Measurements from ENCODE around the gene ZNF766.
"Not testable (repeated sequence)": the region's sequence is repeated elsewhere in the genome, so short reads cannot be mapped to it uniquely, and the experiment has no call there.

Gene ZNF766

GRCh38 chr19:52269338-52270261 lies at the start of gene ZNF766:
TSS of gene ZNF766 (plus strand) at chr19:52269587. CDS start at chr19:52269614, 27 bp downstream.
- DNase-seq (ENCODE audit: low spot score) = peak; percentile 99

- no peak for DNase-seq (ENCODE audit: low spot score)
Measured at GRCh38 chr19:52219611-52220010, 49.8 kb upstream of the ZNF766 start.

DNA sequence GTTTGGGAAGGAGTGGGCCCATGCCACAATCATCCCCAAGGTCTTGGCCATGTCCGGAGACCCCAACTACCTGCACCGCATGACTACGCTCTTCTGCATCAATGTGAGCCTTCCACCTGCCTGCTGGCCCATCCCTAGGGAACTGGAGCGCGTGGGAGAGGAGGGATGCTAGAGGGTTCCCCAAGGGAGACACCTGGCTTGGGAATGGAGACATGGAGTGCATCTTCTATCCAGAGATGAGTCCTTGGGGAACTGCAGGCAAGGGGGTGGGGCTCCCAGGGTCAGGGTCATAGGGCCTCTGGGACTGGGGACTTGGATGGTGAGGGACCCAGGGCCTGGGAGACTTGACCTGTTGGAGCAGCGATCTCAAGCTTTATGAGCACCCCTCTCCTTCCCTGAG lies 48.4 kb upstream of the ZNF766 start:
- no peak for DNase-seq (ENCODE audit: low spot score)

DNA sequence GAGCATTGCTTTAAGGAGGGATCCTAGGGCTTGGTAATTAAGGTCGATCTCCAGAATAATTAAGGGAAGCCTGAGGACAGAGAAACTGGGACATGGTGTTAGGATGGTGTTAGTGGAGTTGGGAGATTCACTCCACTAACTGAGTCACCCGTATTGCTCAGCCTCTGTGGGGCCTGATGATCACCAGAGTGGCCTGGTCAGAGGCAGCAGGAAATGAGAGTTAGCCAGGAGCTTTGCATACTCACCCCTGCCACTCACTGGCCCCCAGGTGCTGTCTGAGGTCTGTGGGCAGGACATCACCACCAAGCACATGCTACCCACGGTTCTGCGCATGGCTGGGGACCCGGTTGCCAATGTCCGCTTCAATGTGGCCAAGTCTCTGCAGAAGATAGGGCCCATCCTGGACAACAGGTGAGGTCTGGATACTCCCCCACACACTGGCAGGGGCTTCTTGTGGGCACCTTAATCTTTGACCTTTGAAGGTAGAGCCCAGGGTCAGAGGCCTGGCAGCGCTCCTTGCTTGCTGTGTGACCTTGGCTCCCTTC lies 47.5 kb upstream of the ZNF766 start:
- DNase-seq (ENCODE audit: low spot score) = no peak

GRCh38 chr19:52224211-52224610 lies 45.2 kb upstream of the ZNF766 start:
- no peak for DNase-seq (ENCODE audit: low spot score)

- DNase-seq (ENCODE audit: low spot score) = no peak
Measured at GRCh38 chr19:52226652-52227051, 42.7 kb upstream of the ZNF766 start.

DNA sequence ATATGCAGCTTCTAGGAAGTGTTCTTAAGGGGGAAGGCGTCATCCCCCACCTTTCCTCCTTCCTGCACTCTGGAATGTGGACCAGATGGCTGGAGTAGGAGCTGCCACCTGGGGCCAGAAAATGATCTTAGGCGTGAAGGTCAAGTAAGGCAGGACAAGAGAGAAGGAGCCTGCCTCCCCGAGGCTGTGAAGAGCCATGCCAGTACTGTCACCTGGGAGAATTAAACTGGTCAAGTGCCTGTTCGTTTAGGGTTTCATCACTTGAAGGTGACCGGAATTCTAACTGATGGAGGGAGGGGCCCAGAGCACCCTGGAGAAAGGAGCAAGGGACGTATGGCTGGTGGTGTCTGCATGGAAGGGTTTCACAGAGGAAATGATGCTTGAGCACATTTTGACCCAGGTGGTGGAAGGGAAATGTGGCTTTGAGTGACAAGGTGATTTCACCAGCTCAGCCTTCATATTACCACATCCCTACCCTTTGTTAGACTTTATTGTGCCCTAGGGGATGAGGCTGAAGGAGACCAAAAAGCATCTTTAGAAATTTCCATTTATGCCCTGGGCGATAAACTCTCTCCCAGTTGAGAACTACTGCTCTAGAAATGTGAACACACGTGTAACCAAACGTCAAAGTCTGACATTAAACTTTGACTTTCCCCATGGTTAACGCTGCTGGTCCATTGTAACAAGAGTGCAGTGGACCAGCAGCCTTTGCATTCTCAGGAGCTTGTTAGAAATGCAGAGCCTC lies 42.0 kb upstream of the ZNF766 start:
- no peak for DNase-seq (ENCODE audit: low spot score)

DNA sequence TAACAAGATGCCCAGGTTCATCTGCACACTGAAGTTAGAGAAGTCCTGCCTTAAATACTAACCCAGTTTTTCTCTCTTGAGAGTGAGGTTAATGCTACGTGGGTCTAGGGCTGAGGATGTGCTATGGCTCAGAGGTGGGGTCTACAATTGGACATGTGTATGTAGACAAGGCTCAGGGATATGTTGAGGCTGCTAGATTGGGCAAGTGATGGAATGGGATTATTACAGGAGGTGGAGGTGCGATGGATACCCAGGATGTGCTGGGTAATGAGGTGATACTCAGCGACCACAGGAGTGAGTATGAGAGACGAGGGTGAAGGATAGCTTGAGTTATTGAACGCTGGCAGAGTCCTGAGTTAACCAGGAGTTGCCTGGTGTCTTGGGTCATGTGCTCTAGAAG lies 41.4 kb upstream of the ZNF766 start:
- DNase-seq (ENCODE audit: low spot score) = no peak

DNA sequence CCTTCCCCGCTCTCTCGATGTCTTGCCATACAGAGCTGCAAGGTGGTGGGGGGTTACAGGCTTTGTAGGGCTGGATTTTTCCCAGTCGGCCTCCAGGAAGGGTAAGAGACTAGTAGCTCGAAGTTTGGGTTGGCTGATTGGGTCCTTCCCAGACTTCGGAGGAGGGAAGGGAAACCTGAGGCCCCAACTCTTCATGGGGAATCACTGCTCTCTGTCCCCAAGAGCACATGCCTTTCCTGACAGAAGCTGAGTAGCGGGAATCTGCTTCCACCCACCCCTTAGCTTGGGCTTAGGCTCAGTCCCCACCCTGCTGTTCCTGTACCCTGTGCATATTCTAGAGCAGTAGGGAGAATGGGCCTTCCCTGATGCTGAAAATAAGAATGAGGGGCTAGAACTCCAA lies 39.9 kb upstream of the ZNF766 start:
- DNase-seq (ENCODE audit: low spot score) = no peak

DNA sequence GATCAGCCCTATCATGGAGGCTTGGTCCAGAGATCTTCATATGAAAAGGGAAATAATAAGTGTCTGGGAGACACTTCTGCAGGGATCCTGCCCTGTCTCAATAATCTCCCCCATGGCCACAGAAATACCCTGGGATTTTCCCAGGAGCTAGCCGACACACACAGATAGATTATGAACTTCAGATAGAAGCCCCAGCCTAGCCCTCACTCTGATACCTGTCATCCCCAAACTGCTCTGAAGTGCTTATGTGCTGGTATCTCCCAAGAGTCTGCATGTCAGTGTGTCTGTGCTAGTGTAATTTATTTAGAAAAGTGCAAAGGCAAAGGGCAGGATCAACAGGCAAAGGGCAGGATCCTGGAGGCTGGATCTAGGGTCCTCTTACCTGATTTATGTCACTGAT lies 38.7 kb upstream of the ZNF766 start:
- no peak for DNase-seq (ENCODE audit: low spot score)

DNA sequence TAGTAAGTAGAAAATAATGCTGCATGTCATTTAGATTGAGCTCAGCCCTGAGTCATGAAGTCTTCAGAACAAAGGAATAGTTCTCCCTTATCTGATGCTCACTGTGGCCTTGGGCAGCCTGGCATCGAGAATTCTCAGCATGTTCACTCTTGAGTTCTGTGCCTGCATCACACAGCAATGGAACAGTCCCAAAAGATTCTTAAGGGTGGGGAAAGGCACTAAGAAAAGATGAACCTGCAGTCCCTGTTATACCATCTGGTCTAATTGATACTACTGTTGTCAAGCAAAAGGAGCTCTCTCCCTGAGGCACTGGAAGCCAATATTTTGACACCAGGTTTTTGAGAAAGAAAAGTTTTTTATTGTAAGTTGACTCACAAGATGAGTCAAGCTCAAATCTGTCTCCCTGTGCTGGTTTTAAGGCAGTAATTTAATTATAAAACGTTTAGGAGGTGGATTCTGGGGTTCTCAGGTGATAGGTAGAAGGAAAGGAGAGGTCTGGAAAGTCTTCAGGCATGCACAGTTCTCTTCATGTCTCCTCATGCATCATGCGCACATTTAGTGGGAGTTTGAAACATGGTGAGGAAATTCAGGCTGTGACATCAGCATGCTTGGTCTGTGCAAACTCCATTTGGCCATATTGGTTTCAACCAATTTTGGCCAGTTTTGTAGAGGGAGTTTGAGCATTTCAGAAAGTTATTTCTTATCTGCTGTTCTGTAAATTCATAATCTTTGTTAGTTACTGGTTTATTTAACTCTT lies 38.1 kb upstream of the ZNF766 start:
- no peak for DNase-seq (ENCODE audit: low spot score)

DNA sequence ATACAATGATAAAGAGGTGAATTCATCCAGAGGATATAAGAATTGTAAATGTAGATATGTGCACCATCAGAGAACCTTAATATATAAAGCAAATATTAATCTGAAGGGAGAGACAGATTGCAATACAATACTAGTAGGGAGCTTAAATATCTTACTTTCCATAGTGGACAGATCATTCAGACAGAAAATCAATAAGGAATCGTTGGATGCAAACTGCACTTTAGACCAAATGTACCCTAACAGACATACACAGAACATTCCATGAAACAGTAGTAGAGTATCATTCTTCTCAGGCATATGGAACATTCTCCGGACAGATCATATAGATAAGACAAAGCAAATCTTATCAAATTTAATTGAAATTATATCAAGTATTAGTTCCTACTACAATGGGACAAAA lies 35.0 kb upstream of the ZNF766 start:
- DNase-seq (ENCODE audit: low spot score) = no peak

GRCh38 chr19:52237197-52237596 lies 32.2 kb upstream of the ZNF766 start:
- no peak for DNase-seq (ENCODE audit: low spot score)

DNA sequence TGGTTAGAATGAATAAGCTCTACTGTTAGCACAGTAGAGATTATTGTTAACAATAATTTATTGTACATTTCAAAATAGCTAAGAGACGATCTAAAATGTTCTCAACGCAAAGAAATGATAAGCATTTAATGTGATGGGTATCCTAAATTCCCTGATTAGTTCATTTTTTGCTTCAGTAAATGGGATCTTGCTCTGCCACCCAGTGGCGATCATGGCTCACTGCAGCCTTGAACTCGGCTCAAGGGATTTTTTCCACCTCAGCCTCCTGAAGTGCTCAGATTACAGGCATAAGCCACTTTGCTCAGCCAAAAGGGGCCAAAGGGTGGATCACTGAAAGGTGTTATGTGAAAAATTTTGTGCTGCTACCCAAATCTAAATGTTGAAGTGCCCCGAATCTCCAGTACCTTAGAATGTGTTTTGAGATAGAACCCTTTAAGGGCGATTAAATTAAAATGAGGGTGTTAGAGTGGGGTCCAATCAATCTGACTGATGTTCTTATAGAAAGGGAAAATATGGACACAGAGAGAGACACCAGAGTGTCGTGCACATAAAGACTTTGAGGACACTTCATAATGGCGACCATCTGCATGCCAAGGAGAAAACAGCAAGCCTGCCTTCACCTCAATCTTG lies 31.5 kb upstream of the ZNF766 start:
- peak; percentile 64 for DNase-seq (ENCODE audit: low spot score)

DNA sequence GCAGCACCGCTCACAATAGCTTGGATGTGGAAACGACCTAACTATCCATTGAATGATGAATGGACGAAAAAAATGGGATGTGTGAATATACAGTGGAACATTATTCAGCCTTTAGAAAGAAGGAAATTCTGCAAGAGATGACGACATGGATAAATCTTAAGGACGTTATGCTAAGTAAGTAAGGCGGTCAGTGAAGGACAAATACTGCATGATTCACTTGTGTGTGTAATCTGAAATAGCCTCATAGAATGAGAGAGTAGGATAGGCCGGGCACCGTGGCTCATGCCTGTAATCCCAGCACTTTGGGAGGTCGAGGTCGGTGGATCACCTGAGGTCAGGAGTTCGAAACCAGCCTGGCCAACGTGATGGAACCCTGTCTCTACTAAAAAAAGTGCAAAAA lies 25.4 kb upstream of the ZNF766 start:
- no peak for DNase-seq (ENCODE audit: low spot score)

DNA sequence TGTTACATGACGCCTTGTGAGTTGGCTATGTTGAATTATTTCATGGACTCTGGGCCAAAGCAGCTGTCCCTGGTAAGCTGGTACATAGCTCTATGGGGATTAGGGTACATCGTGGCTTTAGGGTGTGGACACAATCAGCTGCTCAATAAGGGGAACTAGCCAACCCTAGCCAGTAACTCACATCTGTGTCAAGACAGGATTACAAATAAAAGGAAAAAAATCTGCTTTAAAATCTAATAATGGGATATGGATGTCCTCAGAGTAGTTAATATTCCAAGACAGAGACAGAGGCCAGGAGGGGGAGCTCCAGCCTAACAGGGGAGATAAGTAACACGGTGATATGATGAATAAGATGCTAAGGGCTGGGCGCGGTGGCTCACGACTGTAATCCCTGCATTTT lies 21.1 kb upstream of the ZNF766 start:
- peak; percentile 72 for DNase-seq (ENCODE audit: low spot score)

DNA sequence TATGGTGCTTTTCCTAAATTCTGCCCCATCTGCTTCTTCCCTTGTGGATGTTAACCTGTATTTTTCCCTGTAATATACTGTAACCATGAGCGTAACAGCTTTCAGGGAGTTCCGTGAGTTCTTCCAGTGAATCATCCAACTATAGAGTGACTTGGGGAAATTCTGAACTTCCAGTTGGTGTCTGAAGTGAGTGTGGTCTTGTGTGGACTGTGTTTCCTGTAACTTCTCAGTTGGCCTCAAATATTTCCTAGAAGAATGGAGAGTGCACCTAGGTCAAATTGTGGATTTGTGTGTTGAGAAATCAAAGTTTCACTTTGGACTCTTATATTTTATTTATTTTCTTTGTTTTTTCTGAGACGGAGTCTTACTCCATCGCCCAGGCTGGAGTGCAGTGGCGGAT lies 11.0 kb upstream of the ZNF766 start:
- no peak for DNase-seq (ENCODE audit: low spot score)

GRCh38 chr19:52265556-52265955 lies 3.8 kb upstream of the ZNF766 start:
- not testable (repeated sequence) for DNase-seq (ENCODE audit: low spot score)

DNA sequence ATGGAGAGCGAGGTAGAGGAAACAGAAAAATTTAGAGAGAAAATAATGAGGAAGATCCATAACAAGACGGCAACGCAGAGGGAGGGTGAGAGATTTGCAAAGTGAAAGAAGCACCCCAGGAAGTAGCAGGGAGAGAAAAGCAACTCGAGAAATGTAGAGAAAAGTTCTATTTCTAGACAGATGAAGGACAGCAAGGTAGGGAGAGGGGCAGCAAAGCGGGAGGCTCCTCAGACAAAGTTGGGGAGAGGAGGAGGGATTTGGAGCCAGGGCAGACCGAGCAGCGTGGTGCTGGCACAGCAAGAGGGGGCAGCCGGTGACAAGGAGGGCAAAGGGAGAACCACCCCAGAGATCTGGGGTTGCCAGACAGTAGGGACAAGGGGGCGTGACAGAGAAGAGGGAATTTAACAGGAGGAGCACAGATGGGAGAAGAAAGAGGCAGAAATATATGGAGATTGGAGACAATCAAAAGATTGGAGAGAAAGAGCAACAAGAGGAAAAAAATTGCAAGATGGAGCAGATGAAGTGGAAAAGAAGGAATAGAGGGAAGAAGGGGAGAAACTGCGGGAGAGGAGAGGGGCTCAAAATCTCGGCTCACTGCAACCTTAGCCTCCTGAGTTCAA lies 989 bp downstream of the ZNF766 start:
- DNase-seq (ENCODE audit: low spot score) = peak; percentile 61

- DNase-seq (ENCODE audit: low spot score) = no peak
Measured at GRCh38 chr19:52273301-52273700, 3.9 kb downstream of the ZNF766 start.

DNA sequence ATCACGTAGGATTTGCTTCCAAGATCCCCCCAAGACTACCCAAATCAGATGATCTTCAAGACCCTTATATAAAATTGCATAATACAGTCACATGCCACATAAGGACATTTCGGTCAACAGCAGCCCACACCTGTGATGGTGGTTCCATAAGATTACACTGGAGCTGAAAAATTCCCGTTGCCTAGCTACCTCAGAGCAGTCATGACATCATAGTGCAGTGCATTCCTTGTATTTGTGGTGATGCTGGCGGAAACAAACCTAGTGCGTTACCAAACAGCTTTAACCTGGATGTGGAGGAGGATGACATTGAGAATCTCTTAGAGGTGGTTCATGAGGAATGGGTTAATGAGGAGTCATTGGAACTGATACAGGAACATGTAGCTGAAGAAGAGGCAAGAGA lies 4.8 kb downstream of the ZNF766 start:
- no peak for DNase-seq (ENCODE audit: low spot score)

Measured in GM03348 (cell line).